CD14-positive monocyte (primary cell): ENCODE measurements around the gene CUL2. TPM values are rescaled to one million over a fixed set of nuclear protein-coding genes. Genes with fewer than 3 reads are reported as not detected.
A peak's percentile ranks its signal among the peaks of the same experiment; 100 is the strongest.
"Not testable (repeated sequence)": the region's sequence is repeated elsewhere in the genome, so short reads cannot be mapped to it uniquely, and the experiment has no call there.

Source experiments
- DNase-seq, 3 donors: peaks; one replicate each; pipeline ENCODE4 v3.0.0-alpha.2; 2011 to 2022
- H2AFZ ChIP-seq: 2 replicates; pipeline ENCODE4 v1.6.0; 2012; ENCODE audit warnings: mild to moderate bottlenecking, low read depth, low read length, inconsistent platforms; ENCODE audit not compliant: insufficient read depth, poor library complexity, severe bottlenecking
- H3K27ac ChIP-seq, 2 donors: 1 replicate in 1 of 2; 2 replicates in 1 of 2; pipeline ENCODE4 v1.5.1; 2012 to 2013; ENCODE audit warnings: low read length in 2 of 2, control low read depth in 1 of 2, inconsistent platforms in 1 of 2, low read depth in 1 of 2, mild to moderate bottlenecking in 1 of 2
- H3K27me3 ChIP-seq, 2 donors: one replicate each; pipeline versions ENCODE4 v1.6.0 to v1.6.1; 2011 to 2013; ENCODE audit warnings: low read length in 2 of 2; ENCODE audit not compliant: control insufficient read depth in 2 of 2, insufficient read depth in 2 of 2
- H3K36me3 ChIP-seq, 2 donors: replicated peaks in 1 of 2; 1 replicate in 1 of 2; 2 replicates in 1 of 2; pipeline versions ENCODE4 v1.5.1 to v1.6.1; 2012 to 2013; ENCODE audit warnings: low read length in 2 of 2, control low read depth in 1 of 2, inconsistent platforms in 1 of 2, mild to moderate bottlenecking in 1 of 2; ENCODE audit not compliant: insufficient read depth in 2 of 2, control insufficient read depth in 1 of 2
- H3K4me1 ChIP-seq, 2 donors: 1 replicate in 1 of 2; 2 replicates in 1 of 2; pipeline versions ENCODE4 v1.5.1 to v1.6.1; 2012 to 2013; ENCODE audit warnings: low read length in 2 of 2, control low read depth in 1 of 2, inconsistent platforms in 1 of 2, mild to moderate bottlenecking in 1 of 2, moderate library complexity in 1 of 2; ENCODE audit not compliant: insufficient read depth in 2 of 2, control insufficient read depth in 1 of 2
- H3K4me2 ChIP-seq: replicated peaks from 2 replicates; pipeline ENCODE3; 2012; ENCODE audit warnings: low read length, moderate library complexity, mild to moderate bottlenecking; ENCODE audit not compliant: poor library complexity, severe bottlenecking; ENCODE audit errors: extremely low read depth
- H3K4me3 ChIP-seq, 3 experiments: fragments of 200-600 bp in 1 of 3; sonication (generic) in 1 of 3; replicated peaks in 1 of 3; 1 replicate in 2 of 3; 2 replicates in 1 of 3; pipeline ENCODE4 v1.5.1; 2011 to 2013; ENCODE audit warnings: low read length in 3 of 3, mild to moderate bottlenecking in 3 of 3, control low read depth in 2 of 3, low read depth in 2 of 3, inconsistent platforms in 1 of 3, moderate library complexity in 1 of 3
- H3K79me2 ChIP-seq: 2 replicates; pipeline ENCODE4 v1.6.0; 2012; ENCODE audit warnings: mild to moderate bottlenecking, control low read depth, inconsistent platforms, low read length, moderate library complexity; ENCODE audit not compliant: insufficient read depth
- H3K9ac ChIP-seq: 2 replicates; pipeline ENCODE4 v1.6.0; 2017; ENCODE audit warnings: low read length, mild to moderate bottlenecking; ENCODE audit not compliant: insufficient read depth, poor library complexity, severe bottlenecking
- H3K9me3 ChIP-seq, 2 donors: replicated peaks in 1 of 2; 1 replicate in 1 of 2; 2 replicates in 1 of 2; pipeline versions ENCODE4 v1.5.1 to v1.6.1; 2012 to 2013; ENCODE audit warnings: low read length in 2 of 2, control low read depth in 1 of 2; ENCODE audit not compliant: control insufficient read depth in 1 of 2, insufficient read depth in 1 of 2
- H4K20me1 ChIP-seq: 2 replicates; pipeline ENCODE4 v1.6.0; 2012; ENCODE audit warnings: mild to moderate bottlenecking, low read length, control low read depth, moderate library complexity; ENCODE audit not compliant: insufficient read depth
- H3K27ac Mint-ChIP-seq, 7 donors: one replicate each; pipeline ENCODE4 v1.8.0; 2020; ENCODE audit warnings: mild to moderate bottlenecking in 7 of 7, mixed read lengths in 7 of 7, moderate library complexity in 6 of 7, inconsistent platforms in 2 of 7
- H3K27me3 Mint-ChIP-seq, 3 donors: one replicate each; pipeline ENCODE4 v1.8.0; 2021 to 2022; ENCODE audit warnings: low read depth in 3 of 3, mild to moderate bottlenecking in 3 of 3, mixed read lengths in 3 of 3, moderate library complexity in 3 of 3, inconsistent platforms in 1 of 3
- H3K36me3 Mint-ChIP-seq, 2 donors: one replicate each; pipeline ENCODE4 v1.8.0; 2020; ENCODE audit warnings: mixed read lengths in 2 of 2, inconsistent platforms in 1 of 2, mild to moderate bottlenecking in 1 of 2
- H3K4me1 Mint-ChIP-seq: one replicate; pipeline ENCODE4 v1.8.0; 2020; ENCODE audit warnings: mild to moderate bottlenecking, mixed read lengths
- H3K4me3 Mint-ChIP-seq, 2 donors: one replicate each; pipeline ENCODE4 v1.8.0; 2020; ENCODE audit warnings: mild to moderate bottlenecking in 2 of 2, mixed read lengths in 2 of 2, moderate library complexity in 1 of 2
- H3K9me3 Mint-ChIP-seq, 7 donors: one replicate each; pipeline ENCODE4 v1.8.0; 2020 to 2022; ENCODE audit warnings: mixed read lengths in 7 of 7, mild to moderate bottlenecking in 6 of 7, moderate library complexity in 6 of 7, inconsistent platforms in 2 of 7
- CTCF ChIP-seq: fragments of 200-600 bp; IDR thresholded peaks from one replicate; pipeline ENCODE4 v1.8.0; 2022; ENCODE audit warnings: antibody characterized with exemption, mild to moderate bottlenecking
- WGBS: methylation state at CpG from one replicate; pipeline ENCODE4 v1.1.5; 2013; ENCODE audit warnings: missing lambda C conversion rate; ENCODE audit not compliant: insufficient coverage; 5-methylcytosine and 5-hydroxymethylcytosine counted together
- intact Hi-C, 2 donors: fragments of 100-400 bp; cut with micrococcal nuclease; formaldehyde crosslinking; loops; one replicate each; pipeline versions ENCODE4 v1.15.0 to v1.15.1; 2023
- polyA plus RNA-seq, 3 donors: library from polyadenylated mRNA; depleted of rRNA in 1 of 3; unstranded in 2 of 3; stranded (reverse) in 1 of 3; fragments of 300-500 nt in 2 of 3; fragments of >200 nt in 1 of 3; fragmentation: Illumina TruSeq in 2 of 3; gene quantifications; 1 replicate in 2 of 3; 2 replicates in 1 of 3; pipeline ENCODE4 v1.2.3, GENCODE V29; 2012 to 2021

The CUL2 gene
- polyA plus RNA-seq, 3 donors = 10.2 to 22.8 (median 12.9) TPM

GRCh38 chr10:35089611-35090161, 455 bp downstream of the CUL2 start:
- Histone ChIP-seq H4K20me1 (peaks cover 29% of the 10 kb centered on the region), H3K9me3 (peaks cover 4 to 6% of the 10 kb centered on the region in 2 donors), H3K27me3 (no peaks in the 10 kb centered on the region), H3K4me1 (peaks cover 24 to 32% of the 10 kb centered on the region in 2 donors), H3K79me2 (peaks cover 57% of the 10 kb centered on the region), H3K4me2 (peak overlapping the region; percentile 90), H3K36me3 (no peaks in the 10 kb centered on the region), H2AFZ (peak overlapping the region; percentile 76), H3K4me3 (peak overlapping the region; percentile 79 to 95 (median 92)), H3K9ac (peak overlapping the region; percentile 94), H3K27ac (peak overlapping the region; percentile 78 to 96)
- peaks cover 51% of the 10 kb centered on the region for H3K4me1 Mint-ChIP-seq
- 0% methylated on average over 4 of the region's 27 CpGs for WGBS
- peaks cover 0 to 1% (median 0%) of the 10 kb centered on the region in 3 donors for H3K27me3 Mint-ChIP-seq
- peak overlapping the region; percentile 89 to 94 for H3K4me3 Mint-ChIP-seq
- DNase-seq = no peak
- peaks cover 4 to 5% of the 10 kb centered on the region in 2 donors for H3K36me3 Mint-ChIP-seq
- peaks cover 3 to 11% (median 7%) of the 10 kb centered on the region in 7 donors for H3K9me3 Mint-ChIP-seq
- TF ChIP-seq CTCF = no peak
- intact Hi-C loops = loop anchor here (2.0 to 5.0 kb wide), 2 partner anchors 37 to 38 kb away; partner anchors contain the start of gene CREM (in 2 of the 2)
- peak overlapping the region; percentile 68 to 97 (median 85) for H3K27ac Mint-ChIP-seq

DNA sequence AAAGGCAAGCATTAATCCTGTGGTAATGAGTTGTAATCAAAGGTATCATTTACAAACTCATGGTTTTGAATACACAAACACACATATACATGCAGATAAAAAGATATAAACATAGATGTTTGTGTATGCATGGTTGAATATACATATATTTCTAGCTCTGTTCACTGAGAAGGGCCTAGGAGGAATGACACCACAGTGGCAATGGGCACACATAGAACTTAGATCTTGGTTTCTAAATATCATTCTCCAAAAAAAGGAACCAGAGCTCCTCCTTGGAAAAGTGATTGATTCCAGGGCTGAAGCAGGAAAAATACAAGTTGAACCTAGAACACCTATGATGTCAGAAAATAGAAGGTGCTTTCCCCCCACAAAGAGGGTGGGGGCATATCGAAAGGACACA, 6.9 kb downstream of the CUL2 start:
- WGBS = no CpG with 5 or more reads among the region's 1 CpG
- Histone ChIP-seq H4K20me1 (peaks cover 88% of the 10 kb centered on the region), H3K4me1 (peaks cover 0 to 3% of the 10 kb centered on the region in 2 donors), H3K36me3 (peaks cover 0 to 21% of the 10 kb centered on the region in 2 donors), H2AFZ (no peak overlapping the region), H3K4me2 (no peak overlapping the region), H3K27me3 (no peaks in the 10 kb centered on the region), H3K4me3 (no peak overlapping the region), H3K9ac (no peak overlapping the region), H3K9me3 (peaks cover 0 to 4% of the 10 kb centered on the region in 2 donors), H3K27ac (no peak overlapping the region), H3K79me2 (peaks cover 97% of the 10 kb centered on the region)
- no peak for TF ChIP-seq CTCF
- Mint-ChIP-seq H3K9me3 (peaks cover 0 to 9% (median 2%) of the 10 kb centered on the region in 7 donors), H3K27me3 (peaks cover 0 to 1% (median 0%) of the 10 kb centered on the region in 3 donors), H3K4me3 (no peak overlapping the region), H3K27ac (peak overlapping the region in 2 of 7 donors; percentile 20 to 40), H3K36me3 (peaks cover 29 to 30% of the 10 kb centered on the region in 2 donors), H3K4me1 (peaks cover 21% of the 10 kb centered on the region)
- intact Hi-C loops = no loop called here
- DNase-seq = no peak

- H2AFZ ChIP-seq, intact Hi-C loops, DNase-seq, H3K27ac ChIP-seq, H3K9me3 ChIP-seq, H3K9ac ChIP-seq, H3K4me2 ChIP-seq, H3K4me3 Mint-ChIP-seq, H3K27me3 ChIP-seq, H3K4me3 ChIP-seq, H3K4me1 ChIP-seq, H3K4me1 Mint-ChIP-seq, H3K27me3 Mint-ChIP-seq, H3K9me3 Mint-ChIP-seq: not testable (repeated sequence)
- Mint-ChIP-seq H3K36me3 (peaks cover 24 to 28% of the 10 kb centered on the region in 2 donors), H3K27ac (peak overlapping the region in 1 of 7 donors; percentile 46)
- H3K79me2 ChIP-seq = peaks cover 96% of the 10 kb centered on the region
- peaks cover 0 to 29% of the 10 kb centered on the region in 2 donors for H3K36me3 ChIP-seq
- peaks cover 78% of the 10 kb centered on the region for H4K20me1 ChIP-seq
- no CpG with 5 or more reads among the region's 1 CpG for WGBS
These were observed 9.9 kb downstream of the CUL2 start for GRCh38 chr10:35080261-35080660.
